GM18505 (cell line): Measurements from ENCODE around the gene HBG1.

Experiments used
- ATAC-seq: cut with Tn5 transposase; IDR thresholded peaks from one replicate; pipeline ENCODE4 v1.9.1; 2021; ENCODE audit not compliant: unreplicated experiment
- POLR2A ChIP-seq: IDR thresholded peaks from 4 replicates; pipeline ENCODE4 v1.6.1; 2011; ENCODE audit warnings: borderline replicate concordance; ENCODE audit not compliant: insufficient read depth, insufficient read length; ENCODE audit errors: extremely low read depth

The HBG1 gene

GRCh38 chr11:5198285-5198684 lies 51.4 kb downstream of the HBG1 start:
- ATAC-seq, result no peak
- TF ChIP-seq POLR2A, result no peak
